A549 (cell line): ENCODE measurements around the gene STARD9. TPM values are rescaled to one million over a fixed set of nuclear protein-coding genes. Genes with fewer than 3 reads are reported as not detected.

Experiments used
- ATAC-seq, 2 experiments: fragments of 200-7000 bp in 1 of 2; fragments of >200 bp in 1 of 2; cut with Nextera tagmentation in 1 of 2; cut with Tn5 transposase in 1 of 2; 3 replicates each; pipeline versions ENCODE4 v1.8.0 to v1.9.1; 2018 to 2020; ENCODE audit warnings: mild to moderate bottlenecking in 1 of 2, moderate library complexity in 1 of 2
- CTCF ChIA-PET: fragments of 300-600 bp; sonication (Branson Sonifier 250); formaldehyde crosslinking; extraction: SDS; loops from one replicate; lab custom pipeline; 2021; ENCODE audit warnings: antibody characterized with exemption, inconsistent platforms; lab: Yijun Ruan, JAX
- POLR2A ChIA-PET: fragments of 350-600 bp; formaldehyde crosslinking; extraction: SDS; loops from one replicate; lab custom pipeline; 2021; ENCODE audit warnings: antibody characterized with exemption, inconsistent platforms; lab: Yijun Ruan, JAX
- DNase-seq, 2 experiments: peaks; one replicate each; pipeline versions ENCODE4 v3.0.0 to v3.0.0-alpha.2; 2011 to 2016; ENCODE audit warnings: low read depth in 1 of 2, low spot score in 1 of 2
- FAIRE-seq: peaks from 2 replicates; lab custom pipeline; 2011; peaks lifted over from hg19 to GRCh38; lab: Jason Lieb, UNC
- H3K27ac ChIP-seq, 2 experiments: fragments of >200 bp; sonication (Bioruptor Twin); formaldehyde crosslinking; 3 replicates each; pipeline ENCODE4 v1.5.1; 2016 to 2017
- H3K4me1 ChIP-seq: fragments of >200 bp; sonication (Bioruptor Twin); formaldehyde crosslinking; 3 replicates; pipeline ENCODE4 v1.6.1; 2016
- H3K4me2 ChIP-seq: fragments of >200 bp; sonication (Bioruptor Twin); formaldehyde crosslinking; 3 replicates; pipeline ENCODE4 v1.6.1; 2016
- H3K4me3 ChIP-seq: fragments of >200 bp; sonication (Bioruptor Twin); formaldehyde crosslinking; 3 replicates; pipeline ENCODE4 v1.5.1; 2016
- H3K9me3 ChIP-seq: fragments of >200 bp; sonication (Bioruptor Twin); formaldehyde crosslinking; 3 replicates; pipeline ENCODE4 v1.6.1; 2016
- BHLHE40 ChIP-seq: IDR thresholded peaks from 2 replicates; pipeline ENCODE4 v1.6.1; 2012; ENCODE audit warnings: low read depth, low read length, inconsistent platforms
- CBX2 ChIP-seq: fragments of 200-600 bp; sonication (generic); IDR thresholded peaks from 2 replicates; pipeline ENCODE4 v1.6.1; 2016; ENCODE audit warnings: low read depth, mild to moderate bottlenecking, borderline replicate concordance
- CHD4 ChIP-seq: fragments of 200-600 bp; sonication (generic); IDR thresholded peaks from 2 replicates; pipeline ENCODE4 v1.6.1; 2016; ENCODE audit warnings: antibody characterized with exemption, mild to moderate bottlenecking, borderline replicate concordance
- EHF ChIP-seq: fragments of 250-450 bp; sonication (Bioruptor Pico); IDR thresholded peaks from 2 replicates; pipeline ENCODE4 v1.5.0; 2020; ENCODE audit warnings: mild to moderate bottlenecking
- EHMT2 ChIP-seq: fragments of 200-600 bp; sonication (generic); IDR thresholded peaks from 2 replicates; pipeline ENCODE4 v1.6.1; 2016; ENCODE audit warnings: antibody characterized with exemption, low read depth, mild to moderate bottlenecking, moderate library complexity
- EP300 ChIP-seq, 2 experiments: fragments of >200 bp; sonication (Bioruptor Twin); formaldehyde crosslinking; IDR thresholded peaks; 2 replicates in 1 of 2; 3 replicates in 1 of 2; pipeline ENCODE4 v1.6.1; 2016 to 2017
- FOSB ChIP-seq: fragments of 250-450 bp; sonication (Bioruptor Pico); IDR thresholded peaks from 2 replicates; pipeline ENCODE4 v1.5.0; 2020; ENCODE audit warnings: mild to moderate bottlenecking, moderate library complexity
- FOSL2 ChIP-seq, 2 experiments: fragments of 450-650 bp in 1 of 2; fragments of >200 bp in 1 of 2; sonication (Bioruptor Twin) in 1 of 2; formaldehyde crosslinking; IDR thresholded peaks; 2 replicates each; pipeline versions ENCODE4 v1.5.0 to v1.6.1; 2016 to 2020; ENCODE audit warnings: mild to moderate bottlenecking in 1 of 2, moderate library complexity in 1 of 2
- FOXS1 ChIP-seq: fragments of 250-450 bp; sonication (Bioruptor Pico); IDR thresholded peaks from 2 replicates; pipeline ENCODE4 v1.5.0; 2020; ENCODE audit warnings: mild to moderate bottlenecking, moderate library complexity
- HDAC2 ChIP-seq: fragments of 200-600 bp; sonication (generic); IDR thresholded peaks from 2 replicates; pipeline ENCODE4 v1.6.1; 2016
- HOXA7 ChIP-seq: fragments of 250-450 bp; sonication (Bioruptor Pico); IDR thresholded peaks from 2 replicates; pipeline ENCODE4 v1.5.0; 2020; ENCODE audit warnings: mild to moderate bottlenecking, moderate library complexity
- HOXB13 ChIP-seq: fragments of 250-450 bp; sonication (Bioruptor Pico); IDR thresholded peaks from 2 replicates; pipeline ENCODE4 v1.5.0; 2020; ENCODE audit warnings: low read depth, mild to moderate bottlenecking, moderate library complexity
- HOXB5 ChIP-seq: fragments of 250-450 bp; sonication (Bioruptor Pico); IDR thresholded peaks from 2 replicates; pipeline ENCODE4 v1.5.0; 2020; ENCODE audit warnings: mild to moderate bottlenecking, moderate library complexity
- JUN ChIP-seq, 2 experiments: fragments of >200 bp; sonication (Bioruptor Twin); formaldehyde crosslinking; IDR thresholded peaks; 2 replicates in 1 of 2; 3 replicates in 1 of 2; pipeline ENCODE4 v1.6.1; 2016 to 2017
- KDM1A ChIP-seq: fragments of 200-600 bp; sonication (generic); IDR thresholded peaks from 2 replicates; pipeline ENCODE4 v1.6.1; 2016; ENCODE audit warnings: low read depth, mild to moderate bottlenecking
- MAFK ChIP-seq: fragments of 450-650 bp; IDR thresholded peaks from 2 replicates; pipeline ENCODE4 v1.6.1; 2014; ENCODE audit not compliant: partially characterized antibody
- NPAS2 ChIP-seq: fragments of 250-450 bp; sonication (Bioruptor Pico); IDR thresholded peaks from 2 replicates; pipeline ENCODE4 v1.8.0; 2022; ENCODE audit warnings: mild to moderate bottlenecking, moderate library complexity, borderline replicate concordance
- NR3C1 ChIP-seq: fragments of >200 bp; sonication (Bioruptor Twin); formaldehyde crosslinking; IDR thresholded peaks from 3 replicates; pipeline ENCODE4 v1.6.1; 2017
- RARB ChIP-seq: fragments of 250-450 bp; sonication (Bioruptor Pico); IDR thresholded peaks from 2 replicates; pipeline ENCODE4 v1.8.0; 2021; ENCODE audit warnings: mild to moderate bottlenecking, moderate library complexity
- RFX5 ChIP-seq: fragments of 450-650 bp; IDR thresholded peaks from 2 replicates; pipeline ENCODE4 v1.7.1; 2014; ENCODE audit warnings: antibody characterized with exemption, mild to moderate bottlenecking, moderate library complexity
- SMC3 ChIP-seq: fragments of >200 bp; sonication (Bioruptor Twin); formaldehyde crosslinking; IDR thresholded peaks from 3 replicates; pipeline ENCODE4 v1.6.1; 2018; ENCODE audit warnings: inconsistent platforms
- ZC3H11A ChIP-seq: fragments of 450-650 bp; IDR thresholded peaks from 2 replicates; pipeline ENCODE4 v1.6.1; 2014; ENCODE audit warnings: antibody characterized with exemption, mild to moderate bottlenecking
- WGBS: methylation state at CpG from one replicate; pipeline ENCODE4 v1.1.6; 2017; ENCODE audit errors: missing lambda C conversion rate; 5-methylcytosine and 5-hydroxymethylcytosine counted together
- polyA plus RNA-seq, 4 experiments: library from polyadenylated mRNA; depleted of rRNA in 3 of 4; stranded (reverse); fragments of >200 nt; fragmentation: RNase III in 1 of 4; extraction: RNeasy Plus Mini Kit Qiagen cat#74134 plus additional on column Dnase treatment in 1 of 4; gene quantifications; 2 replicates in 3 of 4; 3 replicates in 1 of 4; pipeline ENCODE4 v1.2.3, GENCODE V29; 2011 to 2017
- TF ChIP-seq, protein P1 (sequence below): fragments of >200 bp; sonication (Bioruptor Twin); formaldehyde crosslinking; IDR thresholded peaks from 3 replicates; pipeline ENCODE4 v1.5.1; 2016
- TF ChIP-seq, protein P2 (sequence below): IDR thresholded peaks from 2 replicates; pipeline ENCODE4 v1.6.1; 2012; ENCODE audit warnings: low read depth, borderline replicate concordance
- TF ChIP-seq, protein P3 (sequence below): fragments of 200-600 bp; sonication (generic); IDR thresholded peaks from 2 replicates; pipeline ENCODE4 v1.6.1; 2016; ENCODE audit warnings: antibody characterized with exemption, mild to moderate bottlenecking, moderate library complexity
- TF ChIP-seq, protein P4 (sequence below): IDR thresholded peaks from 2 replicates; pipeline ENCODE4 v1.6.1; 2012
- TF ChIP-seq, protein P5 (sequence below): fragments of 250-450 bp; sonication (Bioruptor Pico); IDR thresholded peaks from 2 replicates; pipeline ENCODE4 v1.5.0; 2020; ENCODE audit warnings: low read depth, mild to moderate bottlenecking, moderate library complexity

STARD9 gene
- polyA plus RNA-seq, 2 of the 4 experiments (the other 2 are of a cell fraction): 1.2 TPM

DNA sequence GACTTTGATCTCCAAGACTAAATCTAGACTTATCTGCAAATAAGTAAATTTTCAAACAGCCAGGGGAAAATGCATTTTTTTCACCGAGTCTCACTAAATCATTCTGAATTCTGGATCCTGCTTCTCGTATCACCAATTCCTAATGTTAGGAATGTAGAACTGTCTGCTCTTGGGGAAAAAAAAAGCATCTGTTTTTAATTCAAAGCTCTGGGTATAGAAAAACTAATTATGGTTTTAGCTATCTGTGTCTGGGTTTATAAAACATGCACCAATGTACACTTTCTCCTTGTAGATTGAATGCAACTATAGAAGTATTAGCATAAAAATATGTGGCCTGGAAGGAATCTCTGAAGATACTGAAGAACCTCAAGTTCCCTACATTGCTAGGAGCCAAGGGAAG lies 166.3 kb downstream of the STARD9 start:
- no peak for ATAC-seq
- Histone ChIP-seq H3K4me3 (no peak overlapping the region), H3K9me3 (no peaks in the 10 kb centered on the region), H3K4me2 (no peak overlapping the region), H3K27ac (no peak overlapping the region), H3K4me1 (peaks cover 3% of the 10 kb centered on the region; the same call in 1 of the 3 replicates)
- CTCF ChIA-PET: interaction anchor here (1.8 kb wide), 1 partner anchor 185 kb away, joined by 5 read pairs; no protein-coding TSS in a partner anchor
- 87% methylated on average over 2 of the region's 2 CpGs for WGBS
- POLR2A ChIA-PET: no interaction called here
- TF ChIP-seq HDAC2 (no peak), HOXB13 (CRISPR knock-in tag) (no peak), JUN (IDR thresholded peaks at IDR 0.05) (no peak), FOXS1 (CRISPR knock-in tag) (no peak), FOSL2 (IDR thresholded peaks at IDR 0.05) (no peak), FOSL2 (CRISPR knock-in tag; IDR thresholded peaks at IDR 0.05) (no peak), BHLHE40 (no peak), EHF (no peak), CHD4 (no peak), KDM1A (no peak), SMC3 (no peak)
- TF ChIP-seq, protein P1, sequence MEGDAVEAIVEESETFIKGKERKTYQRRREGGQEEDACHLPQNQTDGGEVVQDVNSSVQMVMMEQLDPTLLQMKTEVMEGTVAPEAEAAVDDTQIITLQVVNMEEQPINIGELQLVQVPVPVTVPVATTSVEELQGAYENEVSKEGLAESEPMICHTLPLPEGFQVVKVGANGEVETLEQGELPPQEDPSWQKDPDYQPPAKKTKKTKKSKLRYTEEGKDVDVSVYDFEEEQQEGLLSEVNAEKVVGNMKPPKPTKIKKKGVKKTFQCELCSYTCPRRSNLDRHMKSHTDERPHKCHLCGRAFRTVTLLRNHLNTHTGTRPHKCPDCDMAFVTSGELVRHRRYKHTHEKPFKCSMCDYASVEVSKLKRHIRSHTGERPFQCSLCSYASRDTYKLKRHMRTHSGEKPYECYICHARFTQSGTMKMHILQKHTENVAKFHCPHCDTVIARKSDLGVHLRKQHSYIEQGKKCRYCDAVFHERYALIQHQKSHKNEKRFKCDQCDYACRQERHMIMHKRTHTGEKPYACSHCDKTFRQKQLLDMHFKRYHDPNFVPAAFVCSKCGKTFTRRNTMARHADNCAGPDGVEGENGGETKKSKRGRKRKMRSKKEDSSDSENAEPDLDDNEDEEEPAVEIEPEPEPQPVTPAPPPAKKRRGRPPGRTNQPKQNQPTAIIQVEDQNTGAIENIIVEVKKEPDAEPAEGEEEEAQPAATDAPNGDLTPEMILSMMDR: no peak
- TF ChIP-seq, protein P2, sequence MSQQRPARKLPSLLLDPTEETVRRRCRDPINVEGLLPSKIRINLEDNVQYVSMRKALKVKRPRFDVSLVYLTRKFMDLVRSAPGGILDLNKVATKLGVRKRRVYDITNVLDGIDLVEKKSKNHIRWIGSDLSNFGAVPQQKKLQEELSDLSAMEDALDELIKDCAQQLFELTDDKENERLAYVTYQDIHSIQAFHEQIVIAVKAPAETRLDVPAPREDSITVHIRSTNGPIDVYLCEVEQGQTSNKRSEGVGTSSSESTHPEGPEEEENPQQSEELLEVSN: no peak
- no peak for FAIRE-seq
- no peak for DNase-seq

DNA sequence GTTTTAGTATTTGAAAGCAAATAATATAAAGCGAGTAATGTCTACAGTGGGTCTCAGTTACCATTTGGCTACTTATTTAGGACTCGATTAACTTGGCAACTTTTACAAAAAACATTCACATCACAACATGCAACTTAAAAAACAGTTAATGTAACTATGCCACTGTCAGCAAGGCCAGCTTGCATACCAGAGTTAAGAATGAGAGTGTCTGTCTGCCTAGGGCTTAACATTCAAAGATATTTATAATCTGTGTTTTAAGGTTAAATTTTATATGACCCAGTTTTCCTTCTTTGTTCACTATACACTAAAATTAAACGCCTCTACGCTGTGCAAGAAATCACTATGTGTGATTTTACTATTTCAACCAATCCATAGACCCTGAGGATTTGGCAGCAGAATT lies 166.7 kb downstream of the STARD9 start:
- ATAC-seq (no peak), FAIRE-seq (no peak), DNase-seq (no peak)
- no peak overlapping the region for H3K4me3 ChIP-seq
- TF ChIP-seq CHD4: no peak
- no peak for TF ChIP-seq KDM1A
- no peak for TF ChIP-seq NPAS2
- TF ChIP-seq, protein P3, sequence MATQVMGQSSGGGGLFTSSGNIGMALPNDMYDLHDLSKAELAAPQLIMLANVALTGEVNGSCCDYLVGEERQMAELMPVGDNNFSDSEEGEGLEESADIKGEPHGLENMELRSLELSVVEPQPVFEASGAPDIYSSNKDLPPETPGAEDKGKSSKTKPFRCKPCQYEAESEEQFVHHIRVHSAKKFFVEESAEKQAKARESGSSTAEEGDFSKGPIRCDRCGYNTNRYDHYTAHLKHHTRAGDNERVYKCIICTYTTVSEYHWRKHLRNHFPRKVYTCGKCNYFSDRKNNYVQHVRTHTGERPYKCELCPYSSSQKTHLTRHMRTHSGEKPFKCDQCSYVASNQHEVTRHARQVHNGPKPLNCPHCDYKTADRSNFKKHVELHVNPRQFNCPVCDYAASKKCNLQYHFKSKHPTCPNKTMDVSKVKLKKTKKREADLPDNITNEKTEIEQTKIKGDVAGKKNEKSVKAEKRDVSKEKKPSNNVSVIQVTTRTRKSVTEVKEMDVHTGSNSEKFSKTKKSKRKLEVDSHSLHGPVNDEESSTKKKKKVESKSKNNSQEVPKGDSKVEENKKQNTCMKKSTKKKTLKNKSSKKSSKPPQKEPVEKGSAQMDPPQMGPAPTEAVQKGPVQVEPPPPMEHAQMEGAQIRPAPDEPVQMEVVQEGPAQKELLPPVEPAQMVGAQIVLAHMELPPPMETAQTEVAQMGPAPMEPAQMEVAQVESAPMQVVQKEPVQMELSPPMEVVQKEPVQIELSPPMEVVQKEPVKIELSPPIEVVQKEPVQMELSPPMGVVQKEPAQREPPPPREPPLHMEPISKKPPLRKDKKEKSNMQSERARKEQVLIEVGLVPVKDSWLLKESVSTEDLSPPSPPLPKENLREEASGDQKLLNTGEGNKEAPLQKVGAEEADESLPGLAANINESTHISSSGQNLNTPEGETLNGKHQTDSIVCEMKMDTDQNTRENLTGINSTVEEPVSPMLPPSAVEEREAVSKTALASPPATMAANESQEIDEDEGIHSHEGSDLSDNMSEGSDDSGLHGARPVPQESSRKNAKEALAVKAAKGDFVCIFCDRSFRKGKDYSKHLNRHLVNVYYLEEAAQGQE: no peak
- no peak for TF ChIP-seq CBX2
- TF ChIP-seq EHMT2: no peak
- TF ChIP-seq ZC3H11A: no peak
- TF ChIP-seq NR3C1: no peak
- no peak for TF ChIP-seq MAFK
- no peak for TF ChIP-seq RFX5
- no peak for TF ChIP-seq EP300 (IDR thresholded peaks at IDR 0.05)
- TF ChIP-seq, protein P4, sequence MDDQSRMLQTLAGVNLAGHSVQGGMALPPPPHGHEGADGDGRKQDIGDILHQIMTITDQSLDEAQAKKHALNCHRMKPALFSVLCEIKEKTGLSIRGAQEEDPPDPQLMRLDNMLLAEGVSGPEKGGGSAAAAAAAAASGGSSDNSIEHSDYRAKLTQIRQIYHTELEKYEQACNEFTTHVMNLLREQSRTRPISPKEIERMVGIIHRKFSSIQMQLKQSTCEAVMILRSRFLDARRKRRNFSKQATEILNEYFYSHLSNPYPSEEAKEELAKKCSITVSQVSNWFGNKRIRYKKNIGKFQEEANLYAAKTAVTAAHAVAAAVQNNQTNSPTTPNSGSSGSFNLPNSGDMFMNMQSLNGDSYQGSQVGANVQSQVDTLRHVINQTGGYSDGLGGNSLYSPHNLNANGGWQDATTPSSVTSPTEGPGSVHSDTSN: no peak
- TF ChIP-seq RARB (CRISPR knock-in tag): no peak
- no peak for TF ChIP-seq FOSB (CRISPR knock-in tag)
- TF ChIP-seq HOXB5 (CRISPR knock-in tag): no peak
- TF ChIP-seq, protein P5, sequence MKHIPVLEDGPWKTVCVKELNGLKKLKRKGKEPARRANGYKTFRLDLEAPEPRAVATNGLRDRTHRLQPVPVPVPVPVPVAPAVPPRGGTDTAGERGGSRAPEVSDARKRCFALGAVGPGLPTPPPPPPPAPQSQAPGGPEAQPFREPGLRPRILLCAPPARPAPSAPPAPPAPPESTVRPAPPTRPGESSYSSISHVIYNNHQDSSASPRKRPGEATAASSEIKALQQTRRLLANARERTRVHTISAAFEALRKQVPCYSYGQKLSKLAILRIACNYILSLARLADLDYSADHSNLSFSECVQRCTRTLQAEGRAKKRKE (CRISPR knock-in tag): no peak
- no peak for TF ChIP-seq HOXA7 (CRISPR knock-in tag)
- CTCF ChIA-PET: interaction anchor here (1.8 kb wide), 1 partner anchor 184 kb away, joined by 5 read pairs; no protein-coding TSS in a partner anchor
- WGBS: 86% methylated on average over 4 of the region's 4 CpGs
- POLR2A ChIA-PET: no interaction called here
- H3K9me3 ChIP-seq: no peaks in the 10 kb centered on the region
- H3K27ac ChIP-seq: no peak overlapping the region
- peaks cover 3% of the 10 kb centered on the region; the same call in 1 of the 3 replicates for H3K4me1 ChIP-seq
- no peak overlapping the region for H3K4me2 ChIP-seq
